ENCODE results near the gene KRTAP4-8. TPM values are rescaled to one million over a fixed set of nuclear protein-coding genes. Genes with fewer than 3 reads are reported as not detected.

The KRTAP4-8 gene
- polyA plus RNA-seq, 3 donors from 2014 or later: not detected

Other genes with a start within 250 kb of the KRTAP4-8 start
- not detected for gene KRT12, start 230.9 kb downstream of the KRTAP4-8 start, polyA plus RNA-seq
- not detected for gene KRT20, start 212.9 kb downstream of the KRTAP4-8 start, polyA plus RNA-seq
- gene KRT23, start 160.5 kb downstream of the KRTAP4-8 start, polyA plus RNA-seq: not detected
- gene KRT39, start 131.2 kb downstream of the KRTAP4-8 start, polyA plus RNA-seq: not detected
- gene KRT40, start 113.8 kb downstream of the KRTAP4-8 start, polyA plus RNA-seq: not detected
- not detected for gene KRTAP3-3, start 104.0 kb downstream of the KRTAP4-8 start, polyA plus RNA-seq
- not detected for gene KRTAP3-2, start 98.2 kb downstream of the KRTAP4-8 start, polyA plus RNA-seq
- gene KRTAP3-1, start 89.0 kb downstream of the KRTAP4-8 start, polyA plus RNA-seq: not detected
- not detected for gene KRTAP1-5, start 70.9 kb downstream of the KRTAP4-8 start, polyA plus RNA-seq
- not detected for gene KRTAP1-4, start 67.9 kb downstream of the KRTAP4-8 start, polyA plus RNA-seq
- not detected for gene KRTAP1-3, start 63.3 kb downstream of the KRTAP4-8 start, polyA plus RNA-seq
- gene KRTAP1-1, start 56.7 kb downstream of the KRTAP4-8 start, polyA plus RNA-seq: not detected
- gene KRTAP2-1, start 50.8 kb downstream of the KRTAP4-8 start, polyA plus RNA-seq: not detected
- not detected for gene KRTAP2-2, start 42.9 kb downstream of the KRTAP4-8 start, polyA plus RNA-seq
- not detected for gene KRTAP2-3, start 38.0 kb downstream of the KRTAP4-8 start, polyA plus RNA-seq
- gene KRTAP2-4, start 32.3 kb downstream of the KRTAP4-8 start, polyA plus RNA-seq: not detected
- not detected for gene KRTAP4-7, start 14.0 kb downstream of the KRTAP4-8 start, polyA plus RNA-seq
- not detected for gene KRTAP4-16, start 4.1 kb upstream of the KRTAP4-8 start, polyA plus RNA-seq
- not detected for gene KRTAP4-9, start 7.2 kb upstream of the KRTAP4-8 start, polyA plus RNA-seq
- not detected for gene KRTAP4-11, start 20.2 kb upstream of the KRTAP4-8 start, polyA plus RNA-seq
- gene KRTAP4-12, start 26.0 kb upstream of the KRTAP4-8 start, polyA plus RNA-seq: not detected
- gene KRTAP4-6, start 42.4 kb upstream of the KRTAP4-8 start, polyA plus RNA-seq: not detected
- gene KRTAP4-5, start 51.7 kb upstream of the KRTAP4-8 start, polyA plus RNA-seq: not detected
- gene KRTAP4-4, start 62.6 kb upstream of the KRTAP4-8 start, polyA plus RNA-seq: not detected
- gene KRTAP4-3, start 70.1 kb upstream of the KRTAP4-8 start, polyA plus RNA-seq: not detected
- gene KRTAP4-2, start 80.1 kb upstream of the KRTAP4-8 start, polyA plus RNA-seq: not detected
- gene KRTAP4-1, start 86.8 kb upstream of the KRTAP4-8 start, polyA plus RNA-seq: not detected
- not detected for gene KRTAP9-1, start 91.7 kb upstream of the KRTAP4-8 start, polyA plus RNA-seq
- not detected for gene KRTAP9-2, start 128.5 kb upstream of the KRTAP4-8 start, polyA plus RNA-seq
- not detected for gene KRTAP9-3, start 134.3 kb upstream of the KRTAP4-8 start, polyA plus RNA-seq
- gene KRTAP9-8, start 139.9 kb upstream of the KRTAP4-8 start, polyA plus RNA-seq: not detected
- gene KRTAP9-4, start 151.5 kb upstream of the KRTAP4-8 start, polyA plus RNA-seq: not detected
- not detected for gene KRTAP9-9, start 157.2 kb upstream of the KRTAP4-8 start, polyA plus RNA-seq
- gene KRTAP9-6, start 167.2 kb upstream of the KRTAP4-8 start, polyA plus RNA-seq: not detected
- gene KRTAP9-7, start 177.6 kb upstream of the KRTAP4-8 start, polyA plus RNA-seq: not detected
- gene KRTAP29-1, start 204.7 kb upstream of the KRTAP4-8 start, polyA plus RNA-seq: not detected
- gene KRTAP16-1, start 211.2 kb upstream of the KRTAP4-8 start, polyA plus RNA-seq: under 1 TPM in 2 of 3 donors, not detected in 1; 0.17 to 0.30 TPM
- gene KRTAP17-1, start 217.6 kb upstream of the KRTAP4-8 start, polyA plus RNA-seq: not detected